Neutrophil (primary cell): ENCODE data around the gene SPOCK3.

Experiments used
- H3K27ac ChIP-seq: fragments of 200-600 bp; sonication (generic); 2 replicates; pipeline ENCODE4 v1.5.1; 2016; ENCODE audit warnings: mild to moderate bottlenecking, moderate library complexity
- H3K27me3 ChIP-seq: fragments of 200-600 bp; sonication (generic); 2 replicates; pipeline ENCODE4 v1.6.0; 2016; ENCODE audit warnings: mild to moderate bottlenecking
- H3K36me3 ChIP-seq: fragments of 200-600 bp; sonication (generic); 2 replicates; pipeline ENCODE4 v1.5.1; 2017
- H3K4me1 ChIP-seq, 2 experiments: fragments of 200-600 bp in 1 of 2; sonication (generic) in 1 of 2; 1 replicate in 1 of 2; 2 replicates in 1 of 2; pipeline versions ENCODE4 v1.5.1 to v1.6.1; 2013 to 2016; ENCODE audit warnings: low read depth in 1 of 2, low read length in 1 of 2, mild to moderate bottlenecking in 1 of 2, moderate library complexity in 1 of 2; ENCODE audit not compliant: control insufficient read depth in 1 of 2, insufficient read depth in 1 of 2
- H3K4me3 ChIP-seq, 2 experiments: fragments of 200-600 bp in 1 of 2; sonication (generic) in 1 of 2; 1 replicate in 1 of 2; 2 replicates in 1 of 2; pipeline ENCODE4 v1.5.1; 2013 to 2016; ENCODE audit warnings: low read depth in 1 of 2, low read length in 1 of 2, mild to moderate bottlenecking in 1 of 2, moderate library complexity in 1 of 2
- H3K9me3 ChIP-seq: fragments of 200-600 bp; sonication (generic); 2 replicates; pipeline ENCODE4 v1.5.1; 2016
- TF ChIP-seq, protein P1 (sequence below): fragments of 200-600 bp; sonication (generic); IDR thresholded peaks from 2 replicates; pipeline ENCODE4 v1.5.1; 2016; ENCODE audit warnings: antibody characterized with exemption

The SPOCK3 gene

DNA sequence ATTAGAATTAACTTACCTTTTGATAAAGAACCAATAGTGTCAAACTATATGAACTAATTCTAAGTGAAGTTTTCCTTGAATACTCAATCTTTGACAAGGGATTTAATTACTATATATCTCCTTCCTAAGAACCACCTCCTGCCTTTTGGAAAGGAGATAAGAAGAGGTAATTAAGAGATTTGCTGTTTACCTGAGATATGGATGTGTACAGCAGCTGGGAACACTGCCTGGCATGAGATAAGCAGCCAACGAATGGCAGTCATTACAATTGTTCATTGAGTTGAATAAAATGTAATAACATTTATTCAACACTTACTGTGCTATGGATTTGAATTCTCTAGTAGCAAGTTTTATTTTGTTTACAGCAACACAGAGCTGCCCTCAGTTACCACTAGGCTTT is 407.1 kb downstream of the SPOCK3 start:
- Histone ChIP-seq H3K27me3 (no peaks in the 10 kb centered on the region), H3K4me3 (no peak overlapping the region)

DNA sequence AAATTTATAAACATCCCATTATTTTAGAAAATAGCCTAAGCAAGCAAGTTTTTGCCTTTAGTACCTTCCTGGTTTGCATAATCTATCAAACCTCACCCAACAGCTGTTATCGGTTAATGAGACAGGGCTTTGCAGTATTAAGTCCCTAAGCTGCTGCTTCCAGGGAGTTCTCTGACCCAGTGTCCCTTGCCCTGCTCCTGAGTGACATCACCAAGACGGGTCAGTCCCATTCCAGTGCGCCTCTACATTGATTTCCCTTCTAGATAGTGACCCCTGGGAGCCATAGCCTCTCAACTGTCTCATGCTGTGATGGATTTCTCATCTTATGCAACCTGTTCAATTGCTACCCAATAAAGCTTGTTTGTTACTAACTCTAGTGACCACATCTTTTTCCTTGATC is 410.4 kb downstream of the SPOCK3 start:
- H3K4me3 ChIP-seq, result no peak overlapping the region
- no peak overlapping the region for H3K27ac ChIP-seq
- no peaks in the 10 kb centered on the region for H3K9me3 ChIP-seq
- no peaks in the 10 kb centered on the region for H3K27me3 ChIP-seq
- H3K4me1 ChIP-seq, result no peaks in the 10 kb centered on the region
- no peaks in the 10 kb centered on the region for H3K36me3 ChIP-seq
- TF ChIP-seq, protein P1, sequence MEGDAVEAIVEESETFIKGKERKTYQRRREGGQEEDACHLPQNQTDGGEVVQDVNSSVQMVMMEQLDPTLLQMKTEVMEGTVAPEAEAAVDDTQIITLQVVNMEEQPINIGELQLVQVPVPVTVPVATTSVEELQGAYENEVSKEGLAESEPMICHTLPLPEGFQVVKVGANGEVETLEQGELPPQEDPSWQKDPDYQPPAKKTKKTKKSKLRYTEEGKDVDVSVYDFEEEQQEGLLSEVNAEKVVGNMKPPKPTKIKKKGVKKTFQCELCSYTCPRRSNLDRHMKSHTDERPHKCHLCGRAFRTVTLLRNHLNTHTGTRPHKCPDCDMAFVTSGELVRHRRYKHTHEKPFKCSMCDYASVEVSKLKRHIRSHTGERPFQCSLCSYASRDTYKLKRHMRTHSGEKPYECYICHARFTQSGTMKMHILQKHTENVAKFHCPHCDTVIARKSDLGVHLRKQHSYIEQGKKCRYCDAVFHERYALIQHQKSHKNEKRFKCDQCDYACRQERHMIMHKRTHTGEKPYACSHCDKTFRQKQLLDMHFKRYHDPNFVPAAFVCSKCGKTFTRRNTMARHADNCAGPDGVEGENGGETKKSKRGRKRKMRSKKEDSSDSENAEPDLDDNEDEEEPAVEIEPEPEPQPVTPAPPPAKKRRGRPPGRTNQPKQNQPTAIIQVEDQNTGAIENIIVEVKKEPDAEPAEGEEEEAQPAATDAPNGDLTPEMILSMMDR, result no peak

More for the DNA sequence above, 407.1 kb downstream of the SPOCK3 start:
- Histone ChIP-seq H3K27ac (no peak overlapping the region), H3K4me1 (no peaks in the 10 kb centered on the region), H3K9me3 (no peaks in the 10 kb centered on the region), H3K36me3 (no peaks in the 10 kb centered on the region)
- TF ChIP-seq, protein P1, result no peak

DNA sequence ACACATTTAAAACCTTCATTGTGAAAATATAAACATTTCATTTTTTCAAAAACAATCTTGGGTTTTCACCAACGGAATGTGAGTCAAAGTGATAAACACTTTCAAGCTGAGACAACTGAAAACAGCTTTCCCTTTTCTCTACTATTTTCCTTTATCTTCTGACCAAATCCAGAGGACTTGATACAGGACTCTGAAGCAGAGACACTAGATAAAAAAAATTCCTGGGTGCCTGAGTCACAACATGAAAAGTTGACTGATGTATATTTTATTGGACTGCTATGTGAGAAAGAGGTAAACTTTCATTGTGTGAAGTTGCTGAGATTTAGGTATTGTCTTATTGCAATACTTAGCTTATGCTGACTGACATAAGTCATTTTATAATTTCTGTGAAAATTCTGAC is 411.2 kb downstream of the SPOCK3 start:
- H3K9me3 ChIP-seq, result no peaks in the 10 kb centered on the region
- H3K27me3 ChIP-seq, result no peaks in the 10 kb centered on the region
- TF ChIP-seq, protein P1, result no peak
- no peak overlapping the region for H3K27ac ChIP-seq
- no peaks in the 10 kb centered on the region for H3K4me1 ChIP-seq
- H3K4me3 ChIP-seq, result no peak overlapping the region
- no peaks in the 10 kb centered on the region for H3K36me3 ChIP-seq

DNA sequence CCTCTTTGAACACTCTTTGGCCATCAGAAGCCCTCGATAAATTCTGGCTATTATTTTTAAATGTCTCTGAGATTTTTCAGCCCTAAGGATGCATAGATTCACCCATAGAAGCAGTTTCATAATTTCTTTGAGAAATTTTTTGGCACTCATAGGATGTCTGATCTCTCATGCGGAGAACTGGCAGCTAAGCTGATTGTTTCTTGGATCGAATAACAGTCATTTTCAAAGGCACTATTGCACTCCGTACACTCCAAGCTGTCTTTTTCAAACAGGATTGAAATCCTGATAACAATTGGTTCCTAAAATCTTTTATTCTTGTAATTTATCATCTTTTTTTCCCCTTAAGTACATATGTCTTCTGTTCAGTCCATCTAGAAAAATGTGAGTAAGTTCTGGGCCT is 411.9 kb downstream of the SPOCK3 start:
- Histone ChIP-seq H3K4me1 (no peaks in the 10 kb centered on the region), H3K27ac (no peak overlapping the region), H3K27me3 (no peaks in the 10 kb centered on the region), H3K4me3 (no peak overlapping the region), H3K36me3 (no peaks in the 10 kb centered on the region), H3K9me3 (no peaks in the 10 kb centered on the region)
- TF ChIP-seq, protein P1, result no peak

DNA sequence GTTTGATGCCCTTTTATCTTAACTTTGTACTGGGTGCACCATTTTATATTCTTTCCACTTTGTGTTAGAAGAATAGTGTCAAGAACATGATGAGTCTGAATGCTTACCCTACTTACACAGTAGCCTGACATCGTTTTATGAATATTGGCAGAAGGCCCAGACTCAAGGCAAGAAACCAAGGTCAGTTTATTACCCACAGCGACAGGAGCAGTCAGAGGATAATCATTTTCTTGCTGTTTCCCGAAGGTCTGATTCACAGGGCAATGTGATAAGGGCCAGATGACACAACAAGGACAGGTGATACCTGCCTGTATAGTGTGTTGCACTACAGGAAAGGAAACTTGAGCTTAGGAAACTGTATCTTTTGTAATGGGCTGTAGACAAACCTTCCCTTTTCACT is 417.4 kb downstream of the SPOCK3 start:
- Histone ChIP-seq H3K27me3 (no peaks in the 10 kb centered on the region), H3K4me3 (no peak overlapping the region), H3K9me3 (no peaks in the 10 kb centered on the region), H3K36me3 (no peaks in the 10 kb centered on the region), H3K27ac (no peak overlapping the region), H3K4me1 (no peaks in the 10 kb centered on the region)
- TF ChIP-seq, protein P1, result no peak

DNA sequence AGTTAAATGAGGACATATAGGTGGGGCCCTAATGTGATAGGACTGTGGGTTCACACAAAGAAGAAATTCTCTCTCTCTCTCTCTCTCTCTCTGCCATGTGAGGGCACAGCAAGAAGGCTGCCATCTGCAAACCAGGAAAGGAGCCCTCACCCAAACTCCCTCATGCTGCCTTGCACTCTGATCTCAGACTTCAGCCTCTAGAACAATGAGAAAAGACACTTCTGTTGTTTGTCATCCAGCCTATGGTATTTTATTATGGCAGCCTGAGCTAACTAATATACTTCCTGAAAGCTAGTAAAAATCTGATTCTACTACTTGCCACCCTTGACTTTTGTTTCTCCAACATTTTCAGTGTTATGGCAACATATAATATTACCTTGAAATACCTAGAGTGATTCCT is 425.9 kb downstream of the SPOCK3 start:
- Histone ChIP-seq H3K27ac (no peak overlapping the region), H3K4me3 (no peak overlapping the region), H3K4me1 (no peaks in the 10 kb centered on the region), H3K36me3 (no peaks in the 10 kb centered on the region), H3K27me3 (no peaks in the 10 kb centered on the region), H3K9me3 (no peaks in the 10 kb centered on the region)
- TF ChIP-seq, protein P1, result no peak
